Measurements from ENCODE around the gene CACNB4.

Gene CACNB4

GRCh38 chr2:151790689-151791088, 308.2 kb downstream of the CACNB4 start:
- TF ChIP-seq CTCF (IDR thresholded peaks at IDR 0.05; ENCODE audit: low read depth, low read length) (no peak), MYC (IDR thresholded peaks at IDR 0.05; ENCODE audit: low read depth, low read length) (no peak), POLR2A (IDR thresholded peaks at IDR 0.05; ENCODE audit: extremely low read depth, insufficient read length) (no peak)
- TF ChIP-seq, protein P1, sequence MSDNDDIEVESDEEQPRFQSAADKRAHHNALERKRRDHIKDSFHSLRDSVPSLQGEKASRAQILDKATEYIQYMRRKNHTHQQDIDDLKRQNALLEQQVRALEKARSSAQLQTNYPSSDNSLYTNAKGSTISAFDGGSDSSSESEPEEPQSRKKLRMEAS (IDR thresholded peaks at IDR 0.05; ENCODE audit: low read depth, low read length), result no peak
- DNase-seq (ENCODE audit: low read depth), result no peak
- no peak overlapping the region for H3K4me3 ChIP-seq (ENCODE audit: low read depth, low read length)

DNA sequence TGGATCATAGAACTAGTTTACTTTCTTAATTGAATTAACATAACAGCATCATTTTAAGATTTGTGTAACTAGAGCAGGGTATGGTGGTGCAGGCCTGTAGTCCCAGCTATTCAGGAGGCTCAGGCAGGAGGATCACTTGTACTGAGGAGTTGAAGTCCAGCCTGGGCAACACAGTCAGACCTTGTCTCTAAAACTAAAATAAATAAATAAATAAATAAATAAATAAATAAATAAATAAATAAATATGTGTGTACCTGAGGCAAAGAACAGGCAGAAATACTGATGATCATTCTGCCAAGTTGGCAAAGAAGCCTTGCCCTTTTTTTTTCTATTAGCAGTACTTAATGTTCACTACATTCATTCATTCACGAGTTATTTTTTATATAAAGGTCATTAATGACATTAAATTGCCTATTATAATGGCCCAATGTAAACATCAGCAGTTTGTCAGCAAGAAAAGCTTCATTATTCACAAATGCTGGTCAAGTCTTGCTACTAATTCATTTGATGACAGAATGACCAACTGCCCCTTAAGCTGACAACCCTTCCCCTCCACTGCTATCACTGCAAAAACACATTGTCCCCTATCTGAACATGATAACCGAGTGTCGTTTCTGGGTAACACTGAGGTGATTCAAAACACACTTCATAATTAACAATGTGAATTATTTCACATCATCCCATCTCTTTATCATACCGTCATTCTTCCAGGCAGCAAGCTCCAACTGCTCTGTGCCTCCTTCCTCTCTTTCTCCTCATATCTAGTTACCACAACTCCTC, 309.6 kb downstream of the CACNB4 start:
- no peak overlapping the region for H3K4me3 ChIP-seq (ENCODE audit: low read depth, low read length)
- no peak for TF ChIP-seq POLR2A (IDR thresholded peaks at IDR 0.05; ENCODE audit: extremely low read depth, insufficient read length)
- no peak for TF ChIP-seq MYC (IDR thresholded peaks at IDR 0.05; ENCODE audit: low read depth, low read length)
- no peak for TF ChIP-seq CTCF (IDR thresholded peaks at IDR 0.05; ENCODE audit: low read depth, low read length)
- TF ChIP-seq, protein P1 (IDR thresholded peaks at IDR 0.05; ENCODE audit: low read depth, low read length), result no peak
- no peak for DNase-seq (ENCODE audit: low read depth)

GRCh38 chr2:151786483-151786882, 312.4 kb downstream of the CACNB4 start:
- DNase-seq (ENCODE audit: low read depth), result no peak
- H3K4me3 ChIP-seq (ENCODE audit: low read depth, low read length), result no peak overlapping the region
- no peak for TF ChIP-seq POLR2A (IDR thresholded peaks at IDR 0.05; ENCODE audit: extremely low read depth, insufficient read length)
- no peak for TF ChIP-seq CTCF (IDR thresholded peaks at IDR 0.05; ENCODE audit: low read depth, low read length)
- TF ChIP-seq, protein P1 (IDR thresholded peaks at IDR 0.05; ENCODE audit: low read depth, low read length), result no peak
- no peak for TF ChIP-seq MYC (IDR thresholded peaks at IDR 0.05; ENCODE audit: low read depth, low read length)

GRCh38 chr2:151786077-151786476, 312.8 kb downstream of the CACNB4 start:
- TF ChIP-seq POLR2A (IDR thresholded peaks at IDR 0.05; ENCODE audit: extremely low read depth, insufficient read length) (no peak), MYC (IDR thresholded peaks at IDR 0.05; ENCODE audit: low read depth, low read length) (no peak), CTCF (IDR thresholded peaks at IDR 0.05; ENCODE audit: low read depth, low read length) (no peak)
- TF ChIP-seq, protein P1 (IDR thresholded peaks at IDR 0.05; ENCODE audit: low read depth, low read length), result no peak
- no peak for DNase-seq (ENCODE audit: low read depth)
- H3K4me3 ChIP-seq (ENCODE audit: low read depth, low read length), result no peak overlapping the region

GRCh38 chr2:151783133-151783520, 315.7 kb downstream of the CACNB4 start:
- H3K4me3 ChIP-seq (ENCODE audit: low read depth, low read length), result no peak overlapping the region
- TF ChIP-seq, protein P1 (IDR thresholded peaks at IDR 0.05; ENCODE audit: low read depth, low read length), result no peak
- TF ChIP-seq MYC (IDR thresholded peaks at IDR 0.05; ENCODE audit: low read depth, low read length) (no peak), CTCF (IDR thresholded peaks at IDR 0.05; ENCODE audit: low read depth, low read length) (no peak), POLR2A (IDR thresholded peaks at IDR 0.05; ENCODE audit: extremely low read depth, insufficient read length) (no peak)
- no peak for DNase-seq (ENCODE audit: low read depth)

Data from NB4 (cell line).